Motor neuron (in vitro differentiated cells): Measurements from ENCODE around the gene SH3RF3. TPM values are rescaled to one million over a fixed set of nuclear protein-coding genes. Genes with fewer than 3 reads are reported as not detected.

ENCODE experiments used
- ATAC-seq, 8 experiments: fragments of 200-7000 bp; cut with Tn5 transposase; replicated peaks in 6 of 8; 2 replicates each; pipeline ENCODE4 v1.8.0; 2021; ENCODE audit warnings: mild to moderate bottlenecking in 8 of 8, moderate library complexity in 8 of 8
- H3K27ac ChIP-seq, 2 donors: fragments of 250-450 bp; sonication (Bioruptor Pico); 2 replicates each; pipeline ENCODE4 v1.9.0; 2021; ENCODE audit warnings: antibody characterized with exemption in 2 of 2, mild to moderate bottlenecking in 2 of 2, moderate library complexity in 1 of 2
- H3K4me1 ChIP-seq, 2 donors: fragments of 250-450 bp; sonication (Bioruptor Pico); replicated peaks in 1 of 2; 2 replicates each; pipeline ENCODE4 v1.6.1; 2021; ENCODE audit warnings: antibody characterized with exemption in 2 of 2, mild to moderate bottlenecking in 2 of 2, moderate library complexity in 1 of 2
- H3K4me3 ChIP-seq, 5 donors: fragments of 250-450 bp; sonication (Bioruptor Pico); 2 replicates each; pipeline ENCODE4 v1.9.0; 2021; ENCODE audit warnings: antibody characterized with exemption in 5 of 5, mild to moderate bottlenecking in 5 of 5, moderate library complexity in 4 of 5
- WGBS, 10 experiments: fragments of 450-650 bp; shearing (Covaris generic); methylation state at CpG; one replicate each; pipeline ENCODE4 v1.0.0; 2022; 5-methylcytosine and 5-hydroxymethylcytosine counted together
- in situ Hi-C, 9 experiments: fragments of 400-800 bp; cut with MboI; loops; one replicate each; pipeline ENCODE4 v1.15.0; 2021; ENCODE audit warnings: low sequenced_read_pairs in 9 of 9, low pct_unique_long_range_greater_than_20kb in 2 of 9; ENCODE audit not compliant: unreplicated experiment in 9 of 9
- total RNA-seq, 8 experiments: library from RNA; unstranded; fragments of 300-600 nt; gene quantifications; 2 replicates each; pipeline versions ENCODE4 v1.2.3 to v1.2.4, GENCODE V29; 2022

The SH3RF3 gene
- total RNA-seq, 8 experiments from 2014 or later = 0.13 to 6.5 (median 3.2) TPM

DNA sequence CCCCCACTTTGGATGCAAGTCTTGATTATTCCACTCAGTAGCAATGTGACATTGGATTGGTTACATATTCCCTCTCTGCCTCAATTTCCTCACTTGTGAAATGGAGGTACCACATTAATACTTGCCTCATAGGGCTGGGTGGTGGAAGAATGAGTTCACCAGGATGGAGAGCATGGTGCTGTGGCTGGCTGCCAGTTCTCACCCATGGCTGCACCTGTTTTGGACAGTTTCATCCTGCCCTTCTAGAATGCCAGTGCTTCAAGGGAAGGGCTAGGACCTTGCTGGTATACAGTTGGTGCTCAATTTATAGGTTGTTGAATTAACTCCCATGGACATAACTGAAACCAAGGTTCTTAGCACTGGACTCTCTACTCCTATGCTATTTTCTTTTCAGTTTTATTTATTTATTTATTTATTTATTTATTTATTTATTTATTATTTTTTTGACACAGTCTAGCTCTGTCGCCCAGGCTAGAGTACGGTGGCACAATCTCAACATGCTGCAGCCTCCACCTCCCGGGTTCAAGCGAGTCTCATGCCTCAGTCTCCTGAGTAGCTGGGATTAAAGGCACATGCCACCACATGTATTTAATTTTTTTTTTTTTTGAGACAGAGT is 5.3 kb upstream of the SH3RF3 start:
- H3K4me3 ChIP-seq = no peak overlapping the region
- ATAC-seq = no peak
- in situ Hi-C loops = loop anchor here in 3 of 9 experiments (10.0 to 25.0 kb wide), 3 partner anchors 211 to 389 kb away; no protein-coding TSS in a partner anchor
- no peak overlapping the region for H3K27ac ChIP-seq
- H3K4me1 ChIP-seq = no peaks in the 10 kb centered on the region
- 89 to 100% (median 97%) methylated on average over 1 to 4 of the region's 4 CpGs for WGBS, 10 experiments

DNA sequence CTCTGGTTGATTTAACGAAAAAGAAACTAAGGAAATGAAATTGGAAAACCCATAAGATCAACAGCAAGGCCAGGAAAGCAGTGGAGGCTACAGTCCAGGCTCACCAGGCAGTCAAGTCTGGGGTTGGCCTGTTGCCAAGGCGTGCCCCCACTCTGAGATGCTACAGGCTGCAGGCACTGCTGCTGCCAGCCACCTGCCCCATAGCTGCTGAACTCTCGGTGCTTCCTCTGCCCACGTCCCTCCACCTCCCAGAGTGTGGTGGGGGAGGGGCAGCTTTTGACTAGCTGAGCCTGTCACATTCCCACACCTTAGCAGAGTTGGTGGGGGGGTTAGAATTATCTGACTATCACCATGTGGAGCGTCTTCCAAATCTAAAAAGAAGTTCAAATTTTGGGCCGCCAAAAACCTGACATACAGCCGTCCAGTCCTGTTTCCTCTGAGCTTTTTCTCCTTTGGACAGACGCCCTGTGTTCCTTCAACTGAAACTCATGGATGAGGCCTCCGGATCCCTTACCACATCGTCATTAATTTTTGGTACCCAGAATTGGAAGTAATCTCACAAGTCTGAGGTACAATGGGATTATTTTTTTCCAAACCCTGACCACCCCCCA is 3.9 kb upstream of the SH3RF3 start:
- ATAC-seq = no peak
- 13 to 100% (median 80%) methylated on average over 1 to 7 of the region's 10 CpGs for WGBS, 10 experiments
- Histone ChIP-seq H3K4me1 (peaks cover 0 to under 1% of the 10 kb centered on the region in 2 donors), H3K27ac (no peak overlapping the region), H3K4me3 (no peak overlapping the region)
- in situ Hi-C loops = loop anchor here in 8 of 9 experiments (10.0 to 25.0 kb wide), 5 partner anchors 162 to 387 kb away; no protein-coding TSS in a partner anchor

DNA sequence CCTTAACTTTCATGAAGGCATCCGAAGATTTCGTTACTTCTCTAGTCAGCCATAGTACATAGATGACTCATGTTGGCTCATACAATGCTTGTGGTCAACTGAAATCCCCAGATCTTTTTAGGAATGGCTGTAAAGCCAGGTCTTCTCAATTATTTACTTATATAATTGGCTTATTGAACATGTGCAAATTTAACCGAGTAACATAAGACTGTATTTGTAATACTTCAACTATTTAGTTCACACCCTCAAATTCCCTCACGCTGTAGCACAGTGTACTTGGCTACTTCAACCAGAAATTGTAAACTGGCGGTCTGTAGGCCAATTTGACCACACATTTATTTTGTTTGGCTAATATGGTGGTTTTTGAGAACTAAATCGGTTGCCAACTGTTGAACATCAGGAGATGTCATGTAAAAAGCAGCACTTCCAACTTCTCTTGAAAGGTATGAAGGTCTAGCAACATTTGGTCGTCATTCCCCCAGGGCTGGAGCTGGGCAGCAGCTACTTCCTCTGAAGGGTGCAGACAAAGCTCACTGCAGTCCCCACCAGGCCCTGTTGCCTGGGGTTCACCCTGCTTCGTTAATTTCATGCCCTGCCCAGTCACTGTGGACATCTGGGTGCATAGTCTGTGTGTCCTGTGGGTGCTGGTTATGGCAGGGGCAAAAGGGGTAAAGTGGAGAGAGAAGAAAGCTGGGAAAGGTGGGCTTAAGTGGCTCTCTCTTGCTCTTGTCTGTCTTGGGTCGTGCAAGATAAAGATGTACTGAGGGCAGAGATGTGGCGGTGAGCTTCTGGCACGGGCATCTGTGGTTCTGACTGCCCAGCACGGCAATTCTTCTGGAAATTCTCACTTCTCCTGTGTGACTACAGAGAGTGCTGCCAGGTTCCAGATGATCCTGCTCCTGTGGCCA is 3.2 kb upstream of the SH3RF3 start:
- Histone ChIP-seq H3K4me3 (no peak overlapping the region), H3K4me1 (peaks cover 7 to 8% of the 10 kb centered on the region in 2 donors), H3K27ac (no peak overlapping the region)
- in situ Hi-C loops = loop anchor here in 7 of 9 experiments (10.0 to 25.0 kb wide), 4 partner anchors 161 to 386 kb away; no protein-coding TSS in a partner anchor
- ATAC-seq = no peak
- WGBS, 10 experiments = 10 to 86% (median 72%) methylated on average over 1 to 11 of the region's 12 CpGs; no CpG with 5 or more reads in 2 of the 10 experiments

DNA sequence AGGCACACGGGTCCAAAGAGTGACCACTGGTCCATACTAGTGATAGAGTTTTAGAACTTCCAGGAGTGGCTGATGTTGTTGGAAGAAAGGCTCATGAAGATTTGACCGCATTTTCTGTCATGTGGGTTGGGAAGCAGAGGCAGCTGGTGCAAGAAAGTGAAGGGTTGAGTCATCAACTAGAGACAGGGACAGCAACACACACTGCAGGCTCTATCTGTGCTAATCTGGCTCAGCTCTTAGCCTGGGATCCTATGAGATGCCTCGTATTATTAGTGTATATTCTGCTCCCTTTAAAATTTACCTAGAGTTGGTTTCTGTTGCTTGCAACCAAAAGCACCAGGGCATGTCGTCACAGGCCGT is 2.5 kb upstream of the SH3RF3 start:
- in situ Hi-C loops = loop anchor here in 7 of 9 experiments (10.0 to 25.0 kb wide), 4 partner anchors 161 to 386 kb away; no protein-coding TSS in a partner anchor
- Histone ChIP-seq H3K27ac (no peak overlapping the region), H3K4me1 (peaks cover 8% of the 10 kb centered on the region in 2 donors), H3K4me3 (no peak overlapping the region)
- peak in 2 of 8 experiments; percentile 8 to 37 for ATAC-seq
- WGBS, 10 experiments = 0 to 100% (median 73%) methylated on average over 1 to 4 of the region's 5 CpGs; no CpG with 5 or more reads in 3 of the 10 experiments

DNA sequence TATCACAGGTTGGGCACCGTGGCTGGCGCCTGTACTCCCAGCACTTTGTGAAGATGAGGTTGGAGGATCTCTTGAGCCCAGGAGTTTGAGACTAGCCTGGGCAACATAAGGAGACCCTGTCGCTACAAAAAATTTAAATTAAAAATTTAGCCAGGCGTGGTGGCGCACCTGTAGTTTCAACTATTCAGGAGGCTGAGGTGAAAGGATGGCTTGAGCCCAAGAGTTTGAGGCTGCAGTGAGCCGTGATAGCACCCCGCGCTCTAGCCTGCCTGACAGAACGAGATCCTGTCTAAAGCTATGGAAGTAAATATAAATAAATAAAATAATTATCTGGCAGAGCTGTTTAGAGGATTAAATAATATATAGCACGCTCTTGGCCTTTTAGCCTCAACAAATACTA is 1.4 kb upstream of the SH3RF3 start:
- Histone ChIP-seq H3K4me1 (peaks cover 8% of the 10 kb centered on the region in 2 donors), H3K4me3 (peak overlapping the region in 2 of 5 donors; percentile 40 to 64), H3K27ac (no peak overlapping the region)
- WGBS, 10 experiments = 62 to 89% (median 80%) methylated on average over 3 to 10 of the region's 10 CpGs; no CpG with 5 or more reads in 1 of the 10 experiments
- no peak for ATAC-seq
- in situ Hi-C loops = loop anchor here in 7 of 9 experiments (10.0 to 25.0 kb wide), 4 partner anchors 160 to 385 kb away; no protein-coding TSS in a partner anchor

DNA sequence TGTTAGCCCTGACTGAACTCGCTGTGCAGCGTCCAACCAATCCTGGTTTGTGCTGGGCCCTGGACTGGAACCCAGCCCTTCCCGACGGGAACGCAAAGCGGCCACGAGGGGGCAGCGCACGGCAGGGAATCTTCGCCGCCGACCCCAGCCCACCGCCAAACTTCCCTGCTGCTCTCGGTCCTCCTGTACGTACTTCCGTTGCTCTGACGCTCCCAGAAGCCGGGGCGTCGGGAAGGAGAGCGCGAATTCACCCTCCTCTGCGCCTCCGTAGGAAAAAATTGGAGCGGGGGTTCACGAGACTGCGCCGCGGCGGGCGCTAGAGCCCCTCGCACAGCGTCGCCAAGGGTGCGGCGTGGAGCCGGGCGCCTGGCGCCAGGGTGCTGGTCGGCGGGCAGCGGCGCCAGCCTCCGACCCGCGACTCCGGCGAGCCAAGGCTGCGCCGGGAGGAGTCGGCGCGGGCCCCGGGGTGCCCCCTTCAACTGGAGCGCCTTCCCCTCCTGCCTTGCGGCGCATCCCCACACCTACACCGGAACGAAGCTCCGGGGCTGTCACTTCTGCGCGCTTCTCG is 873 bp upstream of the SH3RF3 start:
- H3K27ac ChIP-seq = no peak overlapping the region
- ATAC-seq = peak; percentile 64 to 94 (median 77)
- 0 to 2% (median 0%) methylated on average over 1 to 25 of the region's 63 CpGs; no CpG with 5 or more reads in 5 of the 10 experiments for WGBS, 10 experiments
- H3K4me3 ChIP-seq = peak overlapping the region; percentile 40 to 64 (median 46)
- in situ Hi-C loops = loop anchor here in 7 of 9 experiments (10.0 to 25.0 kb wide), 4 partner anchors 159 to 384 kb away; no protein-coding TSS in a partner anchor
- peaks cover 8% of the 10 kb centered on the region in 2 donors for H3K4me1 ChIP-seq

DNA sequence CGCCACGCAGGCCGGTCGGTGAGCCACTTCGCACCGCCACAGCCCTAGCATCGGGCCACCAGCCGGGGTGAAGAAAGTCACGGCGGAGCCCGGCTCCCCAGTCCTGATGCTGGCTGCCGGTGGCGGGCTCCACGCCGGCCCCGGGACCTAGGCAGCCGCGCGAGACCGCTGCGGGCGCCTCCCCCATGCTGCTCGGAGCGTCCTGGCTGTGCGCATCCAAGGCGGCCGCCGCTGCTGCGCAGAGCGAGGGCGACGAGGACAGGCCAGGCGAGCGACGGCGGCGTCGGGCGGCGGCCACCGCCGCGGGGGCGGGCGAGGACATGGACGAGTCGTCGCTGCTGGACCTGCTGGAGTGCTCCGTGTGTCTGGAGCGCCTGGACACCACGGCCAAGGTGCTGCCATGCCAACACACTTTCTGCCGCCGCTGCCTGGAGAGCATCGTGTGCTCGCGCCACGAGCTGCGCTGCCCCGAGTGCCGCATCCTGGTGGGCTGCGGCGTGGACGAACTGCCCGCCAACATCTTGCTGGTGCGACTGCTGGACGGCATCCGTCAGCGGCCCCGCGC is 433 bp downstream of the SH3RF3 start:
- in situ Hi-C loops = loop anchor here in 7 of 9 experiments (10.0 to 25.0 kb wide), 4 partner anchors 158 to 383 kb away; no protein-coding TSS in a partner anchor
- Histone ChIP-seq H3K27ac (no peak overlapping the region), H3K4me1 (peaks cover 8 to 11% of the 10 kb centered on the region in 2 donors), H3K4me3 (peak overlapping the region; percentile 40 to 64 (median 46))
- 7 to 10% methylated on average over 2 to 3 of the region's 70 CpGs; no CpG with 5 or more reads in 8 of the 10 experiments for WGBS, 10 experiments
- ATAC-seq = peak; percentile 36 to 64 (median 54)

DNA sequence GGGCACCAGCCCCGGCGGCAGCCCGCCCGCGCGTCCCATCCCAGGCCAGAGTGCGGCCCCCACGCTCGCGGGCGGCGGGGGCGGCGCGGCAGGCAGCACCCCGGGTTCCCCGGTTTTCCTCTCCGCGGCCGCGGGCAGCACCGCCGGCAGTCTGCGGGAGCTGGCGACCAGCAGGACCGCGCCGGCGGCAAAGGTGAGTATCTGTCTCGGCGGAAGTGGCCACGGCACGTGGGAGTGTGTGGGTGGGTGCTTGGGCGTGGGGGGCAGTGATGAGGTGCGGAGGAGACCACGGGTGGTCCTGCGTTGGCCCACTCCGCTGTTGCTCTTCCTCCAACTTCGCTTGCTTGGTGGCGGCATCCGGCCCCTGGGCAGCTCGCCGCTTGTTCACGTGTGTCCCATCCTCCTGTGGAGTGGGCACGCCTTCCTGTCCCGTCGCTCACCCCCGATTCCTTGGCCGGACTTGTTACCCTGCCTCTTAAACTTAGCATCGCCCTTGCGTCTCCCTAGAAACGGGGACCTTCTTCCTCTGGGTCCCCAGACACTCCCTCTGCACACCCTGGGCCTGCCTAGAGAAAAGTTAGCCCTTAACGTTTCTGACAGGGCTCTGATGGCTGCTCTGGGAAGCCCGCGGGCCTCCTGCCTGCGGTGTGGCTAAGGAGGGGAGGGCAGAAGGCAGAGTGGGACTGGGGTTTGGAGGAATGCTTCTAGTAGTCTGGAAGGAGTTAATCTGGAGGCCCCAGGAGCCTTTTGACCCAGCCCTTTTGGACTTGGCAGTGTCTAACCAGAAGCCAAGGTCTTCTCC is 1.1 kb downstream of the SH3RF3 start:
- Histone ChIP-seq H3K4me1 (peaks cover 11 to 15% of the 10 kb centered on the region in 2 donors), H3K27ac (no peak overlapping the region), H3K4me3 (peak overlapping the region; percentile 40 to 64 (median 46))
- 0 to 20% (median 9%) methylated on average over 4 to 14 of the region's 56 CpGs; no CpG with 5 or more reads in 5 of the 10 experiments for WGBS, 10 experiments
- ATAC-seq = peak in 3 of 8 experiments; percentile 3 to 9 (median 4)
- in situ Hi-C loops = loop anchor here in 7 of 9 experiments (10.0 to 25.0 kb wide), 4 partner anchors 157 to 382 kb away; no protein-coding TSS in a partner anchor

DNA sequence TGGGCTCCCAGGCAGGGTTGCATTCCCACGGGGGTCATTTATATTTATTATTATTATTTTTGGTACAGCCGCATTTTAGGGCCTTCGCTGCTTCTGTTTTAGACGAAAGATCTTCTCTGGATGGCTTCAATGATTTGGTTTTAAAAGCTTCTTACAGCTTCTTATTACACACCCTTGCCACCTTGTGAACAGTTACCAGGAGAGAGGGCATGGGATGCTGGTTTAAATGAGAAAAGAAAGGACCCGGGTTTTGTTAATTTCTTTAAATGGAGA is 1.7 kb downstream of the SH3RF3 start:
- in situ Hi-C loops = loop anchor here in 5 of 9 experiments (25.0 kb wide), 3 partner anchors 157 to 382 kb away; no protein-coding TSS in a partner anchor
- peak overlapping the region; percentile 40 to 64 (median 46) for H3K4me3 ChIP-seq
- no peak for ATAC-seq
- 31 to 95% (median 69%) methylated on average over 1 to 5 of the region's 5 CpGs; no CpG with 5 or more reads in 1 of the 10 experiments for WGBS, 10 experiments
- no peak overlapping the region for H3K27ac ChIP-seq
- H3K4me1 ChIP-seq = peaks cover 11 to 21% of the 10 kb centered on the region in 2 donors

DNA sequence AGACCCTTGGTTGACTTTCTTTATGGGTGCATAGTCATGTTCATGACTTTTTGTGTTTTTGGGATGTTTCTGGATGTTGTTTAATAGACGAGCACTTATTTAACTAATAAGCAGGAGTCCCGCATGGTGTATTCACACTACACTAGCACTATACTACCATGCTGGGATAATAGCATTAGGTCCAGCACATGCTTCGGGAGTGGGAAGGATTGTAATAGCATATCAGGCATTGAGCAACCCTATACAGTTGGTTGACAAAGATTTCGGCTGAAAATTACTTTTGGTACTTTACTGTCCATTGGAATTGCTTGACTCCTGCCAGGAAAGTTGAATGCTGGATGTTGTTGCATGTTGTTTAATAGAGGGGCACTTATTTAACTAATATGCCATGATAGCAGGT is 2.8 kb downstream of the SH3RF3 start:
- Histone ChIP-seq H3K4me1 (peaks cover 22 to 32% of the 10 kb centered on the region in 2 donors), H3K4me3 (no peak overlapping the region), H3K27ac (no peak overlapping the region)
- WGBS, 10 experiments = 57 to 100% (median 96%) methylated on average over 1 to 4 of the region's 4 CpGs; no CpG with 5 or more reads in 3 of the 10 experiments
- no peak for ATAC-seq
- in situ Hi-C loops = loop anchor here in 5 of 9 experiments (25.0 kb wide), 3 partner anchors 156 to 381 kb away; no protein-coding TSS in a partner anchor

DNA sequence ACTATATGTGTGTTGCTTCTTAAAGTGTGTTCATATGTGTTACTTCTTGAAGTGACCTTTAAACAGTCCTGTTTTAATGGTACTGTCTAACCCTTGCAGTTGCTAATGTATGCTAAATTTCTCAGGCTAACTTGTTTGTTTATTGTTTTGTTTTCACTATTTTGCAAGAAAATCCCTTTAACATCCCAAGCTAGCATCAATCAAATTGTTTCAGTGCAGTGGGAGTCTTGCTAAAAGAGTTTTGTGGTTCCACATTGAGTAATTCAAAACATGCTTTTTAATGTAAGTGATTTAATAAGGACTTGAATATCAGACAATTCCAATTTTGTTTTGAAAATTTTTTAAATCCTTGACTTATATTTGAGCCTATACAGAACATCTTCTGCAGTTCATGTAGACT is 3.6 kb downstream of the SH3RF3 start:
- in situ Hi-C loops = loop anchor here in 5 of 9 experiments (25.0 kb wide), 3 partner anchors 155 to 380 kb away; no protein-coding TSS in a partner anchor
- Histone ChIP-seq H3K27ac (no peak overlapping the region), H3K4me3 (no peak overlapping the region), H3K4me1 (peaks cover 22 to 34% of the 10 kb centered on the region in 2 donors)
- ATAC-seq = no peak
